ENCODE data around the gene FGF8.

Gene FGF8

GRCh38 chr10:101781984-101782810, 6.3 kb upstream of the FGF8 start:
- DNase-seq = no peak

- no peak for DNase-seq
Measured at GRCh38 chr10:101781655-101781983, 5.7 kb upstream of the FGF8 start.

DNA sequence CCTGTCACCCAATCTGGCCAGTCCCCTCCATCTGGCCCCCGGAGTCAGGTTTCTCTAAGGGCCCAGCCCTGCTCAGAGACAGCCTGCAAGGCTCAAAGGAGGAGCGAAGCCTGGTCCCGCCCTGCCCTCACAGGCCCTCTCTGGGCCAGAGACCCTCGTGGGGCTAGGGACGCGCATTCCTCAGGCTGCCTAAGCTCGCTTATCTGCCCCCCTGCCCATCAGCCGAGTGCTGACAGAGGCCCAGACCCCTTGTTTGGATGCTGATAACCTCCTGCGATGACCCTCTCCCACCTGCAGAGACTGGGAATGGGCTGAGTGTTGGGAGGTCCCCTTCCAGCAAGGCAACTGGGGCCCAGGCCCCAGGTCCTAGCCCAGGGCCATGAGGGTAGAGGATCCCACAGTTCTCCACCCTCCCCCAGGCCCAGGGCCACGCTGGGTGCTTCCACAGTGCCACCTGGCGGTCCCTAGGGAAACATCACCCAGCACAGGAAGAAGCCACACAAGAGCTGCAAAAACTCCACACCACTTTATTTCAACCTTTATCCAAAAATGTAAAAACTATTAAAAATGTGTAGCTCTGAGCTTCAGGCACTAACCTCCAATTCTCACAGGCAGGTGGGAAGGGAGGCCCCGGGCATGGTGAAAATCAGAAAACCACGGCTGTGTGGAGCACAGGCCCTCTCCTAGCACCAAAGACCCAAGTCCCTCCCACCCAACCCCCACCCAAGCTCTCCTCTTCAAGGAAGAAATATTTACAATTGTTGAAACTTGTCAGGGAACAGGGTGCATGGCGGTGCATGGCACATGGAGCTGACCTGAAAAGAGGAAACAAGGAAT, 5.1 kb upstream of the FGF8 start:
- DNase-seq = no peak

DNA sequence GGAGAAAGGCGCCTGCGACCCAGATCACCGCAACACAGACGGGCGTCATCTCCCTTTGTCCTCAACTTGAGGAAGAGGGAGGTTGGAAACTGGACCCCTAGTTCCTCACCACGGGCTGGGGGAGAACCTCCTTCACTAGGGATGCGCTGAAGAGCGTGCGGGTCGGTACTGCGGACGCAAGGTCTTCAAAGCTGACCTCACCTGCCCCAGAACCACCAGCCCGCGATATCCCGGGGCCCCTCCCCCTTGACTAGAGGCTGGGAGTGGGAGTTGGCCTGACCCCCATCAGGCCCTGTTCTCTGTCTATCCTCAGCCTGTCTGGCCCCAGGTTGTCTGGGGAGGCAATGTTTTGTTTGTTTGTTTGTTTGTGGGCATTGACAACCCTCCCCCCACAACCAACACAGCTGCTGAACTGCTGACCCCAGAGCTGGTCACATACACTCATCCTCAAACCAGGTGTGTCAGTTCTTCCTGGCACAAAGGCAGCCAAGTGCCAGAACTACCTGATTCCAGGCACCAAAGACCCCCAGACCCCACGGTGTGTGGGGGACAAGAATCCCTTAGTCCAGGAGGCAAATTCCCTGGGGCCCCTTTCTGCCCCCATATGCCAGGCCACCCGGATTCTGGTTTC, 4.4 kb upstream of the FGF8 start:
- DNase-seq = no peak

DNA sequence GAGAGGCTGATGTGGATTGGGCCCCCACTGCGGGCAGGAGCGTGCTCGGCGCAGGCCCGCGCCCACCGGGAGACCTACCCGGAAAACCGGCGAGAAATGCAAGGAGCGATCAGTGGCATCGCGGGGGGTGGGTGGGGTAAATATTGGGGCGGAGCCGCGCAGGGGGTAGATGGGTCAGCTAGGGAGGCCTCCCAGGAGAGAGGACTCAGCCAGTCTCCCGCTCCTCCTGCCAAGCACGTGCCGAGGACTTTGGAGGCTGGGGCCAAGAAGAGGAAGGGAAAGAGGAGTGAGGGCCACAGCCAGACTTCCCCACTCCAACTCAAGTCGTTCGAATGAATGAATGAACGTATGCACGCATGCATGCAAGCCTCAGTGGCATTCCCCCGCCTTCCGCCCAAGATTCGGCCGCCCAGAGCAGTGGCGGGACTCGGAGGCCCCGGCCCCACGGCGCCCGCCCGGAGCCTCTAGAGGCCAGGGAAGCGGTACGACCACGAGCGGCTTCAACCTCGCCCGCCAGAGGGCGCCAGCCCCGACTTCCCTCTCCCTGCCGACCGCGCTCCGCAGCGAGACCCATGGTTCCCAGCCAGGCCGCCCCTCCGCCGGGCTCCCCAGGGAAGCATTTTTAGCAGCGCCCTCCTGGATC, 3.8 kb upstream of the FGF8 start:
- DNase-seq = no peak

DNA sequence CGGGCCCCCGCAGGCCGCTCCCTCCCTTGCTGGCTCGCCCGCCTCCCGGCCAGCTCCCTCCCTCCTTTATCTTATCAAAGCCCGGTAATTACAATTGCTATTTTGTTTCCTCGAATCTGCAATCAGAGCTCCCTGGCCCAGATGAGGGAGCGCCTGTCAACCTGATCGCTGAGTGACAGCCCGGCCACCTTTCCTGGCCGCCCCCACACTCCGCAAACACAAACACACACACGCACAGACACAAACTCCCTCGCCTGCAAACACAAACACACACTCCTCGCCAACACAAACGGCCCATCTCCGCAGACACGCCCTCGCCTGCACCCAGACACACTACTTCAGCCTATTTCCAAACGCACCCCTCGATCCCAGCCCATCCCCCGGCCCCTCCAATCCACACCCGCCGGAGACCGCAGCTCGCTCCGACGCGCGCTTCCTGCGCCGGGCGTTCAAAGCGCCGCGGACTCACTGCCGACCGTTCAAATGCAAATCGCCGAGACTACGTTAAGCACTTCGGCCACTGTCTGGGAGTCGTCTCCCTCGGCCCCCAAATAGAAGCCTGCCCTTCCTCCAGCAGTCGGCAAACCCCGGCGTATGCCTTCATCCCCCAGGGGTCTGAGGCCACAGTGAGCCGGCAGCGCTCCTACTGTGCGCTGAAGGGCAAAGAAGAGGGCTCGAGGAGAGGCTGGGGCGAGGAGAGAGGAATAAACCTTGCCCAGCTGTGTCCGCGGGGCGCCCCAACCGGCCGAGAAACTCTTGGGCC, 3.0 kb upstream of the FGF8 start:
- no peak for DNase-seq

DNA sequence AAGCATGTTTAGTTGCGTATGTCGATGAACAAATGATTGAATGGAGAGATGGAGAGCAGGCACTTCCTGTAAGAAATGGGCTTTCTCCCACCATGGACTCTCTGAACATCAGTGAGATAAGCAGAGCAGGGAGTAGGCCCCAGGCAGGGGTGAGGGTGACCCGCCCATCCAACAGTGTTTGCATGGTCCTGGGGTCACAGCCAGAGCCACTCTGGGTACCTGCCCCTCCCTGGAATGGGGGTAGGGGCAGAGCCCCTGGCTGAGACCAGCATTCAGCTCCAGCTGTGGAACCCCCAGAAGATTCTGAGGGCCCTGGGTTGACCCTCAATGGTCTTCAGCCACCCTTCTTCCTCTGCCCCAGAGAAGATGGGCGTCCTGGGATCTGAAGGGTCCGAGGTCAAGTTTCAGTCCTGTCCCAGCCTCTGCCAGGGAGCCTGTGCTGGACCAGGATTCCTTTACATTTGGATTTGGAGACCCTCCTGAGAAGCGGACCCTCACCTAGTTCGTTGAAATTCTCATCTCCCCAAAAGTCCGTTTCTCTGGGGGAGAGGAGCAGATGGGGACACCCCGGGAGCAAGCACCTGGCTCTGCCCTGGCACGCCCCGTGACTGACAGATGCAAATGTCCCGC, 2.4 kb upstream of the FGF8 start:
- DNase-seq = no peak

DNA sequence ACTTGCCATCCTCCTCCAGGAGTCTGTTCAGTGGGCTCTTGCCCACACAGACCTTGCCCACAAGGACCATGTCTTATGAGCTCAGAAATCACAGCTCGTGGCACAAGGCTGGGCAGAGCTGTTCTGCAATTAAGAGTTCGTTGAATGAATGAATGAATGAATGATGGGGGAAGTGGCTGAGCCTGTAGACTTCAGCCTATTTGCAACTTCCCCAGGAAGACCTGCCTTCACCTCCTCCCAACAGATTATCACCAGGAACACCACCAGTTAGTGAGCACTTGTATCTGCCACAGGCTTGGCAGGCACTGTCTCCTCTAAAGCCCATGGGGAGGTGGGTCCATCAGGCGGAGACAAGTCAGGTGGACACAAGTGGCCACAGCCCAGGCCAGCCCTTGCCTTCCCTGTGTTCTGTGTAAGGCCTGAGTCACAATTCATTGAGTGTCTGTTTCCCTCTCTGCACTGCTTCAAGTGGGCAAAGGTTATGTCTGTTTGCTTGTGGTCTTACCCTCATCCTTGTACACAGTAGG, 1.8 kb upstream of the FGF8 start:
- no peak for DNase-seq

GRCh38 chr10:101776161-101776817, 375 bp upstream of the FGF8 start:
- no peak for DNase-seq

DNA sequence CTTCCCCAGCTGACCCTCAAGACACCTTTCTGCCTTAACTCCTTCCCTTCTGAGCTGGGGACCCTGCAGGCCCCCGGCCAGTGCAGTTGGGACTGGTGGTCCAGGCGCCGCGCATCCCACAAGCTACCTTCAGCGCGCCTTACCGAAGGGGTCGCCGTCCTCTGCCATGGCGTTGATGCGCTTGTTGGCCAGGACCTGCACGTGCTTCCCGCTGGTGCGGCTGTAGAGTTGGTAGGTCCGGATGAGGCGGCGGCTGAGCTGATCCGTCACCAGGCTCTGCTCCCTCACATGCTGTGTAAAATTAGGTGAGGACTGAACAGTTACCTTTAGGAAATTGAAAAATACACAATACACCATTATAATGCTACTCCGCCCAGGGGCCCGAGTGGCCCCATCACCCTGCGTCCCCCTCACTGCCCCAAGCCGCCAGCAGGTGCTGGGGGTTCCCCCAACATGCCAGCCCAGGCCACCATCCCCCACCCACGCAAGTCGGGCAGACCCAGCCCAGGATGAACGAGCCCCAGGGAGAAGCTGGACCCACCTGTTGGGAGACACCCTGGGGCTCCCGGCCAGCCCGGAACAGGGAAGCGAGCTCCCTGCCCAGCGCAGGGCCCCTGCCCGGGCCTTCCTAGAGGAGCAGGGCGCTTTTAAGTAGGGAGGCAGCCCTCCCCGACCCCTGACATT, 1.2 kb downstream of the FGF8 start:
- DNase-seq = no peak

DNA sequence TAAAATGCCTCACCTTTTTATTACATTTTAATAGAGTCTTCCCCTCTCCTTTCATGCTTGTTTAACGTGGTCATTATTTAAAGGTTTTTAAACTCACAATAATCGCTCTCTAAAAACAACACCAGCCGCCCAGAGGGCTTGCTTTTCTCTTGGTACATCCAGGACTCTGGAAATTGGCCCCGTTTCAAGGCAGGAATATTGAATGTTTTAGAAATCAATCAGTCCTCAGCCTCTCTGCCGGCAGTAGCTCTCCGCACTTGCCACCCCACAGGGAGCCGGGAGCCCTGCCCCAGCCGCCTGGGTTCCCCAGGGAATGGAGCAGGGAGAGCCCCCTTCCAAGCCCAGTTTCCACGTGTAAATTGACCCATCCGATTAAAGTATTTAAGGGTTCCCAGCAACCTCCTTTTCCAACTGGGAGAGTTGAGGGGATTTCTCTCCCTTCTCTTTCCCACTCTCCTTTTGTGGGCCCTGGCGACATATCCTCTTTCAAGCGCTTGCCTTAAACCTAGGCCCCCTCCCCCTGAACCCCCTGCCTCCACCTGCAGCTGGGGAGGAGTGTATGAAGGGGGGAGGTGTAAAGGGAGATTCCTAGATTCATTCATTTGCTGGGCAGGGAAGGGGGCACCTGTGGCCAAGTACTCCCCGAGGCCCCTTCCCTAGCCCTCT, 1.9 kb downstream of the FGF8 start:
- DNase-seq = no peak

DNA sequence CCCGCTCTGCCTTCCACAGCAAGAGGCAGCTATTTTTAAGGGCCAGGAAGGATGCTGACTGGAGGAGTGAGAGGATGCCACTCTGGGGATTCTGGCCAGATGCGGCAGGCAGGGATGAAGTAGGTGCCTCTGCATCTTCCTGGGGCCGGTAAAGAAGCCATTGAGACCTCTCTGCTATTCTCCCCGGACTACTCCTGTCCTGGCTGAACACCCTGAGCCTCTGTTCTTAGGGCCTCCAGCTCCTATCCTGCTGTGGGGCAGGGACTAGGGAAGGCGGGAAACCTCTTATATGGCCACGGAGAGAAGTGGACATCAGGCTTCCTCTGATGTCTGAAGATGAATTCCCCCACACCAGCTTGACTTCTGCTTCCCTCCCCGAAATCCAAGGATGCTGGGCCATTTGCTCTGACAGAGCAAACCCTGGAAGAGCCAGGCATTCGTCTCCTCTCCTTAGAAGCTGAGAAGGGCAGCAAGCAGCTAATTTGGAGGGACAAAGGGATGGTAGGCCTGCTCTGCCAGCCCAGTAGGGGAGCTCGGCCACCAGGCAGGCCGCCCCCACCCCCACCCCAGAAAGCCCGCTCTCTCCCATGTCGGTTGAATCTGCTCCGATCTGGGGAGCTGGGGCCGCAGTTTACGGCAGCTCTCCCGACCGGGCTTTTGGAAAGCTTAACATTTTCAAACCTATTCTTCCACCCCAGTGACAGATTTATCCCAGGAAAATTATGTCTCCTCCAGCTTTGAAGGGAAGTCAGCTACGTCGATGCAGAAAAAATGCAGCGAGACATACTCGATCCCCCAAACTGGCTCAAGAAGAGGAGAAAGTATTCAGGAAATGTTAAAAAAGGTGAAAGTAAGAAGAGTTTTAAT, 2.8 kb downstream of the FGF8 start:
- DNase-seq = no peak

GRCh38 chr10:101772017-101772894, 3.7 kb downstream of the FGF8 start:
- no peak for DNase-seq

- no peak for DNase-seq
Measured at GRCh38 chr10:101771380-101771779, 4.5 kb downstream of the FGF8 start.

DNA sequence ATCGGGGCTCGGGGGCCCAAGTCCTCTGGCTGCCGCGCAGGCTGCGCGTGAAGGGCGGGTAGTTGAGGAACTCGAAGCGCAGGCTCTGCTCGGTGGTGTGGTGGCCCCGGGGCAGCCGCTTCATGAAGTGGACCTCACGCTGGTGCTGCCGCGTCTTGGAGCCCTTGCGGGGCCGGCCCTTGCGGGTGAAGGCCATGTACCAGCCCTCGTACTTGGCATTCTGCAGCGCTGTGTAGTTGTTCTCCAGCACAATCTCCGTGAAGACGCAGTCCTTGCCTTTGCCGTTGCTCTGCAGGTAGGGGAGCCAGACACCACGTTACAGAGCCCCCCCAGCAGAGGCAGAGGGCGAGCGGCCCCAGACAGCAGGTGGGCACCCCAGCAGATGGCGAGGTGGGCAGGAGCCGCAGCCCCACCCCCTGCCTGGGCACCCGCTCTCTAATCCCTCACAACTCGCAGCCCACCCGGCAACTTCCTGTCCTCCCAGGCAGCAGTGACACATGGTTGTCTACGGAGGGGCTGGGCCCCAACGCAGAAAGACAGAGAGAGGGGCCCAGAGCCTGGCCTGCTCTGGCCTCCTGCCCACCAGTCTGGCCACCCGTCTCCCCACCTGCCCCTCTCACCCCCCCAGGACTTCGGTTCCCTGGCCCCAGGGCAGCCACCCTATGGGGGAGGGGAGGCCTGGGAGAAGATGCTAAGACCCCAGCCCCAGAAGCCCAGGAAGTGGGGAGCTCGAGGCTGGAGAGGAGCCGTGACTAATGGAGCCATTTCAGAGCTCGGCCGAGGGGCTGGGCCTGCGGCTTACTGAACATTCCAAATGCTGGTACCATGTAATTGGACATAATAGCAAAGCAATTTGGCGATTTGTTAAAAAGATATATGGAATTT, 5.3 kb downstream of the FGF8 start:
- no peak for DNase-seq

GRCh38 chr10:101769541-101770180, 6.3 kb downstream of the FGF8 start:
- DNase-seq = no peak

Measured in amniotic stem cell (primary cell).